ENCODE results near the gene BTBD9. TPM values are rescaled to one million over a fixed set of nuclear protein-coding genes. Genes with fewer than 3 reads are reported as not detected.

BTBD9 gene
- total RNA-seq, 2 donors from 2014 or later: 16.2 to 28.3 TPM

DNA sequence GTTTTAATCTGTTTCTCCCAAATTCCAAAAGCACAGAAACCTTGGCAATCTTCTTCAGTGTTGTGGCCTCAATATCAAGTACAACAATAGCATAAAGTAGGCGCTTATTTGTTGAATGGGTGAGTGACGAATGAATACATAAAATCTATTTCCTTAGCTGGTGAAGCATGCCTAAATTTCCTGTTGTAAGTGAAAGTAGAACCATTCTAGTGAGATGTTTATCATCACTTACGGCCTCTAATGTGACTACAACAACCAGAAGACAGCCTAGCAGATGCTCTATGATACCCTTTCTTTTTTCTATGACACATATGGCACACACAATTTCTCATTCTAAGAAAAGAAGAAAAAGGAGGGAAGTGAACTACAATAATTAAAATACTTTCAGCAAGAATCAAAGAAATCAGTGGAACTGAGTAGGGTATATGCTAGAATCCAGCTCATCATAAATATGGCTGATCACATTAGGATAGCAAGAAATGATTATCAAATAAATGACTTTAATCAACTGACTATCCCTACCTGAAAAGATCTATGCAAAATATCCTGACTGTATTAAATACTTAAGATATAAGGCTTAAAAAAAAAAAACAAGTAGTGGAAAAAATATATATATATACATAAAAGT lies 67.4 kb downstream of the BTBD9 start:
- peak; percentile 99 for ATAC-seq (replicated peaks)
- Mint-ChIP-seq H3K4me3 (peak overlapping the region; percentile 64), H3K27me3 (no peaks in the 10 kb centered on the region), H3K27ac (peak overlapping the region; percentile 79), H3K4me1 (peaks cover 17% of the 10 kb centered on the region), H3K36me3 (ENCODE audit: low read depth) (peaks cover 40% of the 10 kb centered on the region), H3K9me3 (no peaks in the 10 kb centered on the region)

DNA sequence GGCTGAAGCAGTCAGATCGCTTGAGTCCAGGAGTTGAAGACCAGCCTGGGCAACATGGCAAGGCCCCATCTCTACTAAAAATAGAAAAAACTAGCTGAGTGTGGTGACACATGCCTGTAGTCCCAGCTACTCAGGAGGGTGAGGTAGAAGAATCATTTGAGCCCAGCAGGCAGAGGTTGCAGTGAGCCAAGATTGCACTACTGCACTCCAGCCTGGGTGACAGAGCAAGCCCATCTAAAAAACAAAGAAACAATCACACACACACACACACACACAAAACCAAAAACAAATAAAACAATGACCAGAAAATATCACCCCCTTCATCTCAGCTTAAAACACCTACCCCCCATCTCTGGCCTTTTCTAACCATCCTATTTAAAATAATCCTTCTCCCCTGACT lies 68.0 kb downstream of the BTBD9 start:
- peaks cover 38% of the 10 kb centered on the region for H3K36me3 Mint-ChIP-seq (ENCODE audit: low read depth)
- no peaks in the 10 kb centered on the region for H3K27me3 Mint-ChIP-seq
- H3K9me3 Mint-ChIP-seq: no peaks in the 10 kb centered on the region
- peak overlapping the region; percentile 79 for H3K27ac Mint-ChIP-seq
- peaks cover 17% of the 10 kb centered on the region for H3K4me1 Mint-ChIP-seq
- H3K4me3 Mint-ChIP-seq: peak overlapping the region; percentile 64
- no peak for ATAC-seq (replicated peaks)

DNA sequence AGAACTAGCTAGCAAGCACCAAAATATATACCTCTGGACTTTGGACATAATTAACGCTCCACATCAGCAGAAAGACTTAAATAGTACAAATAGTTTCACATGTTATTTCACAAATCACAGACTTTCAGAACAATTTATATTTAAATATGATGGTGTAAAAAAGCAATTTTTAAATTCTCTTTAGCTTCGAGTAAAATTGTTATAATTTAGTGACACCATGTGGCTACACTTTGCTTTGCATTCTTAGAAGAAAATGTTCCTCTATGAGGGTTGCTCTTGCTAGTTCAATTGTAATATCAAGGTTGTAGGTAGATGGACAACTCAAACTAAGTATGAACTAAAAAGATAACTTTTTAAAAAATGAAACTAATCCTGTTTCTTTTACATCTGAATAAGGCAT lies 69.0 kb downstream of the BTBD9 start:
- Mint-ChIP-seq H3K9me3 (no peaks in the 10 kb centered on the region), H3K36me3 (ENCODE audit: low read depth) (peaks cover 33% of the 10 kb centered on the region), H3K4me3 (no peak overlapping the region), H3K27ac (no peak overlapping the region), H3K27me3 (no peaks in the 10 kb centered on the region), H3K4me1 (peaks cover 17% of the 10 kb centered on the region)
- ATAC-seq (replicated peaks): no peak

DNA sequence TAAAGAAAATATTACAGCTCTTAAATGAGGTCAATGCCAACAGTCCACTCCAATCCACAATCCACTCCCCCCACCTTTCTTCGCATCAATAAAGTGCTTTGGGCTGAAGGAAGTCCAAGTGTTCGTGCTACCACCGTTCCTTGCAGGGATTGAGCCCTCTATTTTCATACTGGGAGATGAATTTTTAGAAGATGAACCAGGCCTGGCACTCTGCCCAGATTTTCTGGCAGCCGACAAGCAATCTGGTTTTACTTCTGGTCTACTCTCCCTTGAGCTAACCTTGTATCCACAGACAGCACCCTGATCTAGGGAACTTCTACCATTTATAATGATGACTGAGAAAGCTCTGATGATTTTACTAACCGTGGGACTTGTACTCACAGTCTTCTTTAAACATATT lies 72.3 kb downstream of the BTBD9 start:
- no peak for ATAC-seq (replicated peaks)
- Mint-ChIP-seq H3K4me3 (no peak overlapping the region), H3K27ac (no peak overlapping the region), H3K4me1 (peaks cover 14% of the 10 kb centered on the region), H3K27me3 (no peaks in the 10 kb centered on the region), H3K9me3 (no peaks in the 10 kb centered on the region), H3K36me3 (ENCODE audit: low read depth) (peaks cover 25% of the 10 kb centered on the region)

DNA sequence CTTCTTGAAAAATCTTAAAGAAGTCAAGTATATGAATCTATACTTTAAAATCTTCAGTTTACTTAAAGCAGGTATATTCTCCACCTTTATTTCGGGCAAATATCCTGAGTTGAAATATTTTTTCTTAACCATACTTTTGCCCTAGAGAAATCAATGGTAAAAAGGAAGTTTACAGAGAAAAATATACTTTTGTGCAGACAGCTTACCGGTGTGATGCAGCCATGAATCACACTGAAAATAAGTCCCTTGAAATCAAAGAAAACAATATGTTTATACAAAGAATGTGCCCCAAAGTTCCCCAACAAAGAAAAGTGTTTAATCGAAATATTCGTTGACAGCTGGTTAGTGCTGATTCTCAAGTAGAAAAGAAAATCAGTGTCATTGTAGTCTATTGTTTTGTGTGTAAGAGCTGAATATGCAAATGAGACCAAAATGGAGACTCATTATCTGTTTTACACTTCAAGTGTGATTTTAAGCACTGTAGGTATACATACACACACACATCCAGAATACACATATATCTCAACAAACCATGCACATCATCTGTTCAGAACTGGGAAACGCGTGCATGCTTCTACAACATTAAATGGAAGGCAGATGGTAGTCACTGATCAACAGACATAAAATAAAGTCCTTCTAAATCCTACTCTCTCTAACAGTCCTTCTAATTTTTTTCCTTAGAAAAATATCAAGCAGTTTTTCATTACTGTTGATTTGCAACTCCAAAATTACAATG lies 73.3 kb downstream of the BTBD9 start:
- H3K9me3 Mint-ChIP-seq: no peaks in the 10 kb centered on the region
- H3K27ac Mint-ChIP-seq: no peak overlapping the region
- peaks cover 5% of the 10 kb centered on the region for H3K4me1 Mint-ChIP-seq
- H3K36me3 Mint-ChIP-seq (ENCODE audit: low read depth): peaks cover 25% of the 10 kb centered on the region
- H3K27me3 Mint-ChIP-seq: no peaks in the 10 kb centered on the region
- no peak for ATAC-seq (replicated peaks)
- H3K4me3 Mint-ChIP-seq: no peak overlapping the region

DNA sequence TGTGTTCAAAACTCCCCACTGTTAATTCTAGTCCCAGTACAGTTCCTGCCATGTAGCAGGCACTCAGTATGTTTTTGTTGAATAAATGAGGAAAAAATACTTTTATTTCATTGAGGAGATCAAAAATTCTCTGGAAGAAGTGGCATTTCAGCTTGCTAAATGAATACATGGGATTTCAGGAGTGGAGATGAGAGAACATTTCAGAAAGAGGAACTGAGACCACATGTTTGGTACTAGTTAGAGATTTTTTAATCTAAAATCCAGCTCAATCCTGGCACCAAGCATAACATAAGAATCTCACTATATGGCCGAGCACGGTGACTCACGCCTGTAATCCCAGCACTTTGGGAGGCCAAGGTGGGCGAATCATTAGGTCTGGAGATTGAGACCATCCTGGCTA lies 75.4 kb downstream of the BTBD9 start:
- Mint-ChIP-seq H3K27ac (no peak overlapping the region), H3K27me3 (no peaks in the 10 kb centered on the region), H3K9me3 (no peaks in the 10 kb centered on the region), H3K4me3 (no peak overlapping the region), H3K4me1 (peaks cover 5% of the 10 kb centered on the region), H3K36me3 (ENCODE audit: low read depth) (peaks cover 25% of the 10 kb centered on the region)
- no peak for ATAC-seq (replicated peaks)

DNA sequence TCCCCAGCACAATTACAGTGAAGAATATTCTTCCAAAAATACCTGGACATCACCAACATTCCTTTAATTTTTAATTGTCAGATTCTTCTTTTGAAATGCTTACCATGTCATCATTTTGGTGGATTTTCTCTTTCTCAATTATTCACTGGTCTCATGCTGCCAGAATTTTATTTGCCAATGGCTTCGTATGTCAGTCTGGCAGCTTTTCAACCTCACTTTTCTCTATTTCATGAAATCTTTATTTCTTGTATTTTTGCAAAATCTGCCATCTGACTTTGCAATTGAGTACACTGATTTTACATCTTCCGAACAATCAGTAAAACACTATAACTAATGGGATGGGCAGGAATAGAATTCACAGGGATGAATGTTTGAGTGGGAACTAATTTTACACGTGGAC lies 84.1 kb downstream of the BTBD9 start:
- no peak overlapping the region for H3K27ac Mint-ChIP-seq
- no peak overlapping the region for H3K4me3 Mint-ChIP-seq
- no peaks in the 10 kb centered on the region for H3K27me3 Mint-ChIP-seq
- no peak for ATAC-seq (replicated peaks)
- H3K36me3 Mint-ChIP-seq (ENCODE audit: low read depth): peaks cover 10% of the 10 kb centered on the region
- no peaks in the 10 kb centered on the region for H3K4me1 Mint-ChIP-seq
- no peaks in the 10 kb centered on the region for H3K9me3 Mint-ChIP-seq

DNA sequence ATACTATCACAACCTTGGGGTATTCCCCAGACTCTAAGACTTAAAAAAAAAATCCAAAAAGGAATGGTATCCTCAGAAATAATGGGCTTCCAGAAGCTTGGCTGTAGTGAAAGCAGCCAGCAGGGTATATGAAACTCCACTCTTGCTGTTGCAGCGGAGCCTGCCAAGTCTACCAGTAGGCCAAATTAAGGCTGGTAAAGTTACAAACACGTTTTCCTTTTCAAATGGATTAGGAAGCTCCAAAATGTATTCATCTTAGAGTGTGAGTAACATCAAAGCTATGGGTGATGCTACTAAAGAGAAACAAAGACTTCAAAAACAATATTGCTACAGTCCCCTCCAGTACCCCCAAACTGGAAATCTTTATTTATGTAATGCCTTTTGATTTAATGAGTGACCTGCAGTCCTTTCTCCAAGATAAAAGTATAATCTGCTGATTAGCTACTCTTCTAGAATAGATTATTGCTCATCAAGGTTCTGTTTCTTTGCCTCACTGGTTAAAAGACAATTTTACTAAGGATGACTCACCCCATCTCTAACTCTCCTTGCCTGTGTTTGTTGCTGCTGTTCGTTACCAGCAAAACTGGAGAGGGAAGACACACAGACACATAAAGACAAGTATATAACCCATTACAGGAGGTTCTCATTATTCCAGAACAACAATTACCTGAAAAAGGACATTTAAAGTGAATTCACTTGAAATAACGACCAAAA lies 84.9 kb downstream of the BTBD9 start:
- H3K27me3 Mint-ChIP-seq: no peaks in the 10 kb centered on the region
- no peak overlapping the region for H3K4me3 Mint-ChIP-seq
- ATAC-seq (replicated peaks): peak; percentile 43
- no peaks in the 10 kb centered on the region for H3K4me1 Mint-ChIP-seq
- H3K36me3 Mint-ChIP-seq (ENCODE audit: low read depth): peaks cover 10% of the 10 kb centered on the region
- H3K27ac Mint-ChIP-seq: no peak overlapping the region
- H3K9me3 Mint-ChIP-seq: no peaks in the 10 kb centered on the region

DNA sequence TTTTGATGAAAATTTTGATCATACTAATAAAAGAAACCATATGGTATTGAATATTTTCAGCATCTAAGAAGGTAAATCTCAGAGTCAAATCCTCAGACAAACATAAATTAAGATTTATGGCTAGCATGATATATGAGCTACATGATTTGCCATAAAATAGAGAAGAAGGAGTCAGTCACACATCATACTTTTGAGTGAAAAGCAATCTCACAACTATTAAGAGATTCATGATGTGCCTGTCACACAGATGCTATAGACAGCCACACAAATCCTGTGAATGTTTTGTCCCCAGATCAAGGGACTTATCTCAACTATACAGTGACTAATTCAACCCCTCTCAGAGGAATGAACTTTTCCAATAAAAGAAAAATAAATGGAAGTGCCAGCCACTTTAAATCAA lies 85.7 kb downstream of the BTBD9 start:
- no peak for ATAC-seq (replicated peaks)
- H3K27me3 Mint-ChIP-seq: no peaks in the 10 kb centered on the region
- no peaks in the 10 kb centered on the region for H3K9me3 Mint-ChIP-seq
- H3K4me3 Mint-ChIP-seq: no peak overlapping the region
- H3K27ac Mint-ChIP-seq: no peak overlapping the region
- no peaks in the 10 kb centered on the region for H3K4me1 Mint-ChIP-seq
- H3K36me3 Mint-ChIP-seq (ENCODE audit: low read depth): peaks cover 6% of the 10 kb centered on the region

DNA sequence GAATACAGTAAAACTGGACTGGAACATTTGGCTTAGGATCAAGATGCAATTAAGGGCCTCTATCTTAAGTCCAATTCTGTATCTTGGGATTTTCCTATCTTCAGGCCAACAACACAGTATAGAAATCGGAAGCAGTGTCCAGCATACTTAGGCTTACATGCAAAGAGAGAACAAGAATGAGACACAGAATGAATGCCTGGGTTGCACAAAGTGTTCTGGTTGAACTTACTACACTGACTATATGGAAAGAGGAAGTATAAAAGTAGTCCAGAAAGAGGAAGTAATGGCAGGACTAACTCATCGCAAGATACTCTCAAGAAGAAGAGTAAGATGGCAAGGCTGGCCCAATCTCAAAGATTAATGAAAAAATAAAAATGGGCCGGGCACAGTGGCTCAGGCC lies 87.6 kb downstream of the BTBD9 start:
- no peaks in the 10 kb centered on the region for H3K27me3 Mint-ChIP-seq
- no peak for ATAC-seq (replicated peaks)
- H3K4me1 Mint-ChIP-seq: peaks cover 4% of the 10 kb centered on the region
- H3K9me3 Mint-ChIP-seq: no peaks in the 10 kb centered on the region
- no peak overlapping the region for H3K4me3 Mint-ChIP-seq
- H3K27ac Mint-ChIP-seq: no peak overlapping the region
- peaks cover 15% of the 10 kb centered on the region for H3K36me3 Mint-ChIP-seq (ENCODE audit: low read depth)

DNA sequence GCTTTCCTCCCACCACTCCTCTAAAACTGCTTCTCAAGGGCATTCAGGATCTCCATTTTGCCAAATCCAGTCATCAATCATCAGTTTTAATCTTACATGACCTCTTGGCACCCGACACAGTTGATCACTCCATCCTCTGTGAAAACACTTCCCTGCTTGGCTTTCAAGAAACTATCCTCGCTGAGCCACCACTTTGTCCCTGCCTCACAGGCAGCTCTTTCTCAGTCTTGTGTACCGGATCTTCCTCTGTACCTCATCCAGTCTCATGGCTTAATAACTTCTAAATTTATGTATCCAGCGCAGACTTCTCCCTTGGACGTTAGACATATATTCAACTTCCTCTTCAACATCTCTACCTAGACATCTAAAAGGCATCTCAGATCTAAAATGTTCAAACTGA lies 89.9 kb downstream of the BTBD9 start:
- Mint-ChIP-seq H3K4me3 (no peak overlapping the region), H3K9me3 (no peaks in the 10 kb centered on the region), H3K36me3 (ENCODE audit: low read depth) (peaks cover 19% of the 10 kb centered on the region)

DNA sequence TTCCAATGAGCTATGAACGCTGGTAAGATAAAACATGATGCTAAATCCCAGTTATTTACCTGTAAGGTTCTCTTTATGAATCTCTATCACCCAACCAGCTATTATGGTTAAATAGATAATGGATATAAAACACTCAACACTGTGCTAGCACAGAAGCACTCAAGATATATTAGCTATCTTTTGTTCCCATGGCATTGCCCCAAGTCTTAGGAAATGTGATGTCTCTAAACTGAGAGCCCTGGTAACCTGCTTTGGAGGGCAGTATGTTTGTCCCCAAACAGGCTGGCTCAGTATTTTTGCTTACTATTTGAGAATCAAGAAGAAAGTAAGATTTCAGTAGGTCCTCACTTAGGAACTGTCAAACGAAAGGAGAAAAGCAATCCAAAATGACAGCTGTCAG lies 90.5 kb downstream of the BTBD9 start:
- no peaks in the 10 kb centered on the region for H3K9me3 Mint-ChIP-seq
- no peak overlapping the region for H3K27ac Mint-ChIP-seq
- H3K4me1 Mint-ChIP-seq: peaks cover 4% of the 10 kb centered on the region
- H3K27me3 Mint-ChIP-seq: no peaks in the 10 kb centered on the region
- ATAC-seq (replicated peaks): no peak
- no peak overlapping the region for H3K4me3 Mint-ChIP-seq
- peaks cover 19% of the 10 kb centered on the region for H3K36me3 Mint-ChIP-seq (ENCODE audit: low read depth)

More for the DNA sequence above, 89.9 kb downstream of the BTBD9 start:
- H3K4me1 Mint-ChIP-seq: peaks cover 4% of the 10 kb centered on the region
- ATAC-seq (replicated peaks): no peak
- no peak overlapping the region for H3K27ac Mint-ChIP-seq
- no peaks in the 10 kb centered on the region for H3K27me3 Mint-ChIP-seq

DNA sequence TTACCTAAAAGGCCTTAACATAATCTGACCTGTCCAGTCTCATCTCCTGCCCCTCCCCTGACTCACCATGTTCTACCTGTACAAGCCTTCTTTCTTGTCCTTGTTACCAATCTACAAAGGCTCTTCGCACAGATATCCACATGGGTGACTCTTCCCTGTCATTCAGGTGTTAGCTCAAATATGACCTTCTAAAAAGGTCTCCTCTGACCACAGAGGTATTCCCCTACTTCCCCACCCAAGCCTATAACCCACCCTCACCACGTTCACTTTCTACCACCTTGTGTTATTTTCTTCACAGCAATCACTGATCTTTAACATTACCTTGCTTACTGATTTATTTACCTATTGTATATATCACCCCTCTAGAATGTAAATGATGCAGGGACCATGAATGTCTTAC lies 96.7 kb downstream of the BTBD9 start:
- Mint-ChIP-seq H3K4me1 (peaks cover 4% of the 10 kb centered on the region), H3K9me3 (no peaks in the 10 kb centered on the region), H3K36me3 (ENCODE audit: low read depth) (peaks cover 11% of the 10 kb centered on the region), H3K27me3 (no peaks in the 10 kb centered on the region), H3K27ac (no peak overlapping the region), H3K4me3 (no peak overlapping the region)
- no peak for ATAC-seq (replicated peaks)

DNA sequence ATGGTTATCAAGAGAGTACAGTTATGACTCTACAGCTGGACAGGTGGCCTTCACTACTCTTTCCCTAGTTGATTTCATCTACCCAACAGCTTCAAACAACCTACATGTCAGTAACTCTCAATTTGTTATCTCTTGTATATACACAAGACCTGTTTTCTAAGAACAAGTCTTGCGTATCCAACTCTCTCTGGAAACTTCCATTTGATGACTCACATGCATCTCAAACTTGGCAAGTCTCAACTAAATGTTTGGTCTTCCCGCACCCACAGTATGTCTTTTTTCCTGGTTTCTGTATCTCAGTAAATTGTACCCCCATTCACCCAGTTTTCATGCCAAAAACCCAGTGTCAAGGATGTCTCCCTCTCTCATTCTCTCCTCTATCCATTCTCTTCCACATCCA lies 97.7 kb downstream of the BTBD9 start:
- no peaks in the 10 kb centered on the region for H3K27me3 Mint-ChIP-seq
- no peak overlapping the region for H3K4me3 Mint-ChIP-seq
- ATAC-seq (replicated peaks): no peak
- peaks cover 3% of the 10 kb centered on the region for H3K36me3 Mint-ChIP-seq (ENCODE audit: low read depth)
- no peaks in the 10 kb centered on the region for H3K4me1 Mint-ChIP-seq
- H3K9me3 Mint-ChIP-seq: no peaks in the 10 kb centered on the region
- no peak overlapping the region for H3K27ac Mint-ChIP-seq

DNA sequence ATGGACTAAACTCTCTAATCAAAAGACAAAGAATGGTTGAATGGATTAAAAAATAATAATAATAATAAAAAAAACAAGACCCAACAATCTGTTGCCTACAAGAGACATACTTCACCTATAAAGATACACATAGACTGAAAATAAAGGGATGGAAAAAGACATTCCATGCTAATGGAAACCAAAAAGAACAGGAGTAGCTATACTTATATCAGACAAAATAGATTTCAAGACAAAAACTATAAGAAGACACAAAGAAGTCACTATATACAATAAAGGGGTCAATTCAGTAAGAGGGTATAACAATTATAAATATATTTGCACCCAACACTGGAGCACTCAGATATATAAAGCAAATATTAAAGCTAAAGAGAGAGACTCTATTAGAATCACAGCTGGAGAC lies 106.7 kb downstream of the BTBD9 start:
- H3K36me3 Mint-ChIP-seq (ENCODE audit: low read depth): peaks cover 9% of the 10 kb centered on the region
- peaks cover 4% of the 10 kb centered on the region for H3K9me3 Mint-ChIP-seq
- H3K27me3 Mint-ChIP-seq: no peaks in the 10 kb centered on the region
- H3K4me3 Mint-ChIP-seq: no peak overlapping the region
- H3K27ac Mint-ChIP-seq: no peak overlapping the region
- no peak for ATAC-seq (replicated peaks)
- peaks cover 4% of the 10 kb centered on the region for H3K4me1 Mint-ChIP-seq
